Uterus (tissue), 2 donors: Measurements from ENCODE around the gene CLDN24.

Experiments
- CTCF ChIP-seq, 4 experiments: fragments of 200-600 bp in 2 of 4; fragments of 450-650 bp in 2 of 4; sonication (generic) in 2 of 4; IDR thresholded peaks; one replicate each; pipeline ENCODE4 v1.5.1; 2016 to 2019; ENCODE audit warnings: antibody characterized with exemption in 4 of 4, mild to moderate bottlenecking in 2 of 4, moderate library complexity in 1 of 4
- POLR2A ChIP-seq, 2 donors: fragments of 450-650 bp; IDR thresholded peaks; one replicate each; pipeline ENCODE4 v1.6.1; 2016; ENCODE audit warnings: antibody characterized with exemption in 2 of 2, mild to moderate bottlenecking in 1 of 2, moderate library complexity in 1 of 2

- TF ChIP-seq POLR2A (IDR thresholded peaks at IDR 0.05), result no peak
- no peak for TF ChIP-seq CTCF (IDR thresholded peaks at IDR 0.05)
These were observed 7.0 kb upstream of the CLDN24 start for GRCh38 chr4:183329244-183329643.
